Lower lobe of right lung (tissue), 2 donors: ENCODE results near the gene RASL12. TPM values are rescaled to one million over a fixed set of nuclear protein-coding genes. Genes with fewer than 3 reads are reported as not detected.
A peak's percentile ranks its signal among the peaks of the same experiment; 100 is the strongest.

Experiments used
- ATAC-seq, 2 donors: fragments of 200-7000 bp; cut with Tn5 transposase; one replicate each; pipeline ENCODE4 v1.9.1; 2020 to 2022; ENCODE audit warnings: mild to moderate bottlenecking in 2 of 2, moderate library complexity in 2 of 2
- DNase-seq: peaks from one replicate; pipeline ENCODE4 v3.0.0-alpha.2; 2020
- H3K27ac ChIP-seq: fragments of 200-600 bp; one replicate; pipeline ENCODE4 v1.8.0; 2022
- H3K27me3 ChIP-seq: fragments of 200-600 bp; one replicate; pipeline ENCODE4 v1.8.0; 2022; ENCODE audit warnings: low read depth
- H3K36me3 ChIP-seq: fragments of 200-600 bp; one replicate; pipeline ENCODE4 v1.8.0; 2022; ENCODE audit warnings: mild to moderate bottlenecking
- H3K4me1 ChIP-seq: fragments of 200-600 bp; one replicate; pipeline ENCODE4 v1.8.0; 2022
- H3K4me3 ChIP-seq: fragments of 200-600 bp; one replicate; pipeline ENCODE4 v1.8.0; 2022; ENCODE audit warnings: mild to moderate bottlenecking
- H3K9me3 ChIP-seq: fragments of 200-600 bp; one replicate; pipeline ENCODE4 v1.8.0; 2022
- intact Hi-C: fragments of 100-400 bp; cut with DNase I; formaldehyde crosslinking; loops from one replicate; pipeline ENCODE4 v1.11.0; 2022
- total RNA-seq: library from RNA; stranded (reverse); fragmentation: NEBNext Ultra II Directional; extraction: Animal tissue kit (Norgen Biotek cat#: 25700); gene quantifications from one replicate; pipeline ENCODE4 v1.2.1, GENCODE V29; 2021
- TF ChIP-seq, protein P1 (sequence below): fragments of 200-600 bp; IDR thresholded peaks from one replicate; pipeline ENCODE4 v1.8.0; 2022; ENCODE audit warnings: antibody characterized with exemption, mild to moderate bottlenecking
- donor health status: DM: no; HTN: yes; CAD: no; lungs with severe emphysema.

RASL12 gene
- total RNA-seq, 1 donor from 2014 or later = 21.5 TPM

DNA sequence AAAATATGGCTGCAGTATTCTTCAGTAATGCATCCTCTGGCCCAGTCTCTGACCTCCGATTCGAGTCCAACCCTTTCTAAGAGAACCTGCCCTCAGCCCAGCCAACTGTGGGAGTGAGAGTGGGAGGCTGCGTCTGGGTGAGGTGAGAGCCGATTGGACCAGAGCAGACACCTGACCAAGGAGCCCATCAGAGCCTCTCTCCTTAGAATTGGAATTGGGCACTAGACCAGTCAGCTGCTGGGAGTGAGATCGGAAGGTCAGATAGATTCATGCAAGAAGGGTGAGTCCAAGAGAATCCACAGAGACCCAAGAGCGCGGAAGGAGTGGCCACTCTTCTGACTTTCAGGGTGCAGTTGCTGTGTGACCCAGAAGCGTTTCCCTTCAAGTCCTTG, 10.2 kb downstream of the RASL12 start:
- Histone ChIP-seq H3K27me3 (no peaks in the 10 kb centered on the region), H3K4me3 (no peak overlapping the region), H3K9me3 (no peaks in the 10 kb centered on the region), H3K36me3 (peaks cover 32% of the 10 kb centered on the region), H3K4me1 (peaks cover 31% of the 10 kb centered on the region), H3K27ac (no peak overlapping the region)
- intact Hi-C loops = no loop called here
- ATAC-seq = no peak
- TF ChIP-seq, protein P1, sequence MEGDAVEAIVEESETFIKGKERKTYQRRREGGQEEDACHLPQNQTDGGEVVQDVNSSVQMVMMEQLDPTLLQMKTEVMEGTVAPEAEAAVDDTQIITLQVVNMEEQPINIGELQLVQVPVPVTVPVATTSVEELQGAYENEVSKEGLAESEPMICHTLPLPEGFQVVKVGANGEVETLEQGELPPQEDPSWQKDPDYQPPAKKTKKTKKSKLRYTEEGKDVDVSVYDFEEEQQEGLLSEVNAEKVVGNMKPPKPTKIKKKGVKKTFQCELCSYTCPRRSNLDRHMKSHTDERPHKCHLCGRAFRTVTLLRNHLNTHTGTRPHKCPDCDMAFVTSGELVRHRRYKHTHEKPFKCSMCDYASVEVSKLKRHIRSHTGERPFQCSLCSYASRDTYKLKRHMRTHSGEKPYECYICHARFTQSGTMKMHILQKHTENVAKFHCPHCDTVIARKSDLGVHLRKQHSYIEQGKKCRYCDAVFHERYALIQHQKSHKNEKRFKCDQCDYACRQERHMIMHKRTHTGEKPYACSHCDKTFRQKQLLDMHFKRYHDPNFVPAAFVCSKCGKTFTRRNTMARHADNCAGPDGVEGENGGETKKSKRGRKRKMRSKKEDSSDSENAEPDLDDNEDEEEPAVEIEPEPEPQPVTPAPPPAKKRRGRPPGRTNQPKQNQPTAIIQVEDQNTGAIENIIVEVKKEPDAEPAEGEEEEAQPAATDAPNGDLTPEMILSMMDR = no peak
- DNase-seq = no peak

- TF ChIP-seq, protein P1 = no peak
- intact Hi-C loops = no loop called here
- DNase-seq = no peak
- Histone ChIP-seq H3K4me3 (no peak overlapping the region), H3K9me3 (no peaks in the 10 kb centered on the region), H3K27ac (no peak overlapping the region), H3K4me1 (peaks cover 28% of the 10 kb centered on the region), H3K27me3 (no peaks in the 10 kb centered on the region), H3K36me3 (peaks cover 32% of the 10 kb centered on the region)
- ATAC-seq = no peak
Observed at GRCh38 chr15:65056868-65057548, 10.8 kb downstream of the RASL12 start.

GRCh38 chr15:65056106-65056505, 11.7 kb downstream of the RASL12 start:
- DNase-seq (no peak), ATAC-seq (no peak)
- TF ChIP-seq, protein P1 = no peak
- intact Hi-C loops = no loop called here
- Histone ChIP-seq H3K27me3 (no peaks in the 10 kb centered on the region), H3K4me3 (no peak overlapping the region), H3K4me1 (peaks cover 23% of the 10 kb centered on the region), H3K36me3 (peaks cover 36% of the 10 kb centered on the region), H3K9me3 (no peaks in the 10 kb centered on the region), H3K27ac (no peak overlapping the region)

DNA sequence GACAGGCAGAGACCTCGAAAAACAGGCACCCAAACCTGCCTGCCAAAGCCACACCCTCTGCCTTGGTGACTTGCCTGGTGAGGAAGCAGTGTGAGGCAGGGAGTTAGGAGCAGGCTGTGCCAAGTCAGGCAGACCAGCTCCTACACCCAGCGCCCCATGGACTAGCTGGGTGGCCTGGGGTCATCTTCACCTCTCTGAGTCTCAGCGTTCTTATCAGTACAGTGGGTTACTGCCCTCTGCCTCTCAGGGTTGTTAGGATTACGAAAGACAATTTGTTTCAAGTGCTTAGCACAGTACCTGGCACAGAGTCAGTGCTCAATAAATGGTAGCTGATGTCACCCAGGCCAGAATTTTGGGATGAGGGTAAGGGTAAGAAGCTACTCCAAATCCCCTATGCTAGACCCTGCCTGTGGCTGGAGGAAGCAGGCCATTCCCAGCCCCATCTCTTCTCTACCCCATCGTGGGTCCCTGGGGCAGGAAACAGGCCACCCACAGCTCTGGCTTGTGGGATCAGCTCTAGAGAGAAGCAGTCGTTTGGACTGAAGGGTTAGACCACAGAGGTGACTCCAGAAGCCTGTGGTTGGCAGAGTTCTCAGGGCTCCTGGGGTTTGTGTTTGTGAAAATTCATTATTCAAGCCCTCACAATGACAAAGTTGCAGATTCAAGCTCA, 12.5 kb downstream of the RASL12 start:
- H3K9me3 ChIP-seq = no peaks in the 10 kb centered on the region
- TF ChIP-seq, protein P1 = no peak
- intact Hi-C loops = no loop called here
- no peak overlapping the region for H3K4me3 ChIP-seq
- H3K36me3 ChIP-seq = peaks cover 36% of the 10 kb centered on the region
- peaks cover 23% of the 10 kb centered on the region for H3K4me1 ChIP-seq
- H3K27ac ChIP-seq = peak overlapping the region; percentile 53
- no peak for DNase-seq
- peak; percentile 35 to 45 for ATAC-seq
- no peaks in the 10 kb centered on the region for H3K27me3 ChIP-seq

DNA sequence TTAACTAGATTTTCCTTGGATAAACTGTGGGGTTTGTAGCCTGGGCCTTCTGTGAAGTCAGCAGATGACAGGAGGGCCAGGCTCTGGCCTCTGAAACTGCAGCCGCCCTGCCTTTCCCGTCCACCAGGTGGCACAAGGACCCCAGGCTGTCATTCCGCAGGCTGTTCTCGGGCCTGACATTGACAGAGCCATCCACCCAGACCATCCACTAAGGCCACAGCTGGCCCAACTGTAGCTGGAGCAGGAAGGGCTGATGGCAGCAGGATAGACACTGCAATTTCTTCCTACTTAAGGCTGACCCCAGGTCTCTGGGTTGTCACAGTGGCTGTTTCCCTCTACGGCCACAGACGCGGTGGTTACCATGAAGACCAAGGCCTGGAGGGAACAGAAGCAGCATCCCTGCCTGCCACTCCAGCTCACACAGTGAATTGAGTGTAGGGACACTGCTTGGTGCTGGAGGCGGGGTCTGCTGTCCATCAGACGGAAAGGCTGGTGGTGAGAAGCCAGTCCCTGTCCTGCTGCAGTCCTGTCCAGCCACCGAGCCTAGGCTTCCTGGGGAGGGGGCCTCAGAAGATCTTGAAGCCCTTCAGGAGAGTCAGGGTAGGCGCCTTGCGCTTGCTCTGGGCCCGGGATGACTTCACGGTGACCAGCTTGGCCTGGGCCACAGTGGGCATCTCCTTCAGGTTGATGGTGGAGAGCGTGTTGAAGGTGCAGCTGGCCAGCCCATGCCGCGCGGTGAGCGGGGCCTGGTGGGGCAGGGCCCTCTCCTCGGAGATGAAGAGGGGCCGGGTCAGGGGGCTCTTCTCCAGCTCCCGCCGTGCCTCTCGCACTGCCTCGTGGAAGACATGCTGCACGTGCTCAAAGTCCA, 13.2 kb downstream of the RASL12 start:
- TF ChIP-seq, protein P1 = peak; percentile 88
- ATAC-seq = peak; percentile 85 to 89
- intact Hi-C loops = no loop called here
- peak; percentile 76 for DNase-seq
- no peak overlapping the region for H3K4me3 ChIP-seq
- no peaks in the 10 kb centered on the region for H3K9me3 ChIP-seq
- H3K27me3 ChIP-seq = no peaks in the 10 kb centered on the region
- peaks cover 36% of the 10 kb centered on the region for H3K36me3 ChIP-seq
- H3K4me1 ChIP-seq = peaks cover 29% of the 10 kb centered on the region
- peak overlapping the region; percentile 53 for H3K27ac ChIP-seq
